H1 (cell line): Measurements from ENCODE around the gene IFRD1. TPM values are rescaled to one million over a fixed set of nuclear protein-coding genes. Genes with fewer than 3 reads are reported as not detected.

ENCODE experiments used
- CBX5 ChIP-seq: fragments of 300-800, 300-1000 bp; sonication (generic); IDR thresholded peaks from 2 replicates; pipeline ENCODE4 v1.7.1; 2016; ENCODE audit warnings: antibody characterized with exemption, low read length, low read depth
- polyA plus RNA-seq, 7 experiments: library from polyadenylated mRNA; depleted of rRNA in 3 of 7; stranded (reverse) in 5 of 7; unstranded in 2 of 7; fragments of >200 nt in 5 of 7; fragments of 200-250 nt in 2 of 7; gene quantifications; 1 replicate in 5 of 7; 2 replicates in 1 of 7; 4 replicates in 1 of 7; pipeline versions ENCODE4 v1.2.1 to v1.2.3, GENCODE V29; 2011 to 2013; ENCODE audit warnings: missing spikeins in 2 of 7, mixed read lengths in 2 of 7
- total RNA-seq: library from RNA; stranded (reverse); fragmentation: NEBNext Ultra II Directional; extraction: Animal tissue kit (Norgen Biotek cat#: 25700); gene quantifications from 2 replicates; pipeline ENCODE4 v1.2.1, GENCODE V29; 2021

The IFRD1 gene
- total and polyA plus RNA-seq, 2 of the 8 experiments (the other 6 are each of a cell fraction or from before 2014, with no cell fraction given): 23.0 to 50.4 TPM

DNA sequence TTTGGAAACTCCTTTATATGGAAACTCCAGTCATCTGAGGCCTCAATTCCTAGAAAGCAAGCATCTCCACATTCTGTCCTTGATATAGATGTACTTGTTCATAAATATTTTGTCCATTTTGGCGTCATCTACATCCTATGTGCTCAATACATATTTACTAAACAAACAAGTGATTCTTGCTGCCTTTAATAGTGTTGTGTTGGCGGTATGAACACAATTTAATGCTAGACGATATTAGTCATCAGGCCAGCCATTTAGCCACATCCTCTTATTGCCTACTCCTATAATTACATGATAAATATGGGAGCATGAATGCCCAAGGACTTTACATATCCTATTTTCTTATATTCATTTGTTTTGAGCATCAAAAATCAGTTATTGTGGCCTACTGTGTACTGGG, 18.5 kb upstream of the IFRD1 start (continued):
- no peak for TF ChIP-seq CBX5
